ENCODE measurements around the gene TUBGCP3. TPM values are rescaled to one million over a fixed set of nuclear protein-coding genes. Genes with fewer than 3 reads are reported as not detected.

Gene TUBGCP3
- total RNA-seq, 1 experiment from 2014 or later = 37.3 TPM

DNA sequence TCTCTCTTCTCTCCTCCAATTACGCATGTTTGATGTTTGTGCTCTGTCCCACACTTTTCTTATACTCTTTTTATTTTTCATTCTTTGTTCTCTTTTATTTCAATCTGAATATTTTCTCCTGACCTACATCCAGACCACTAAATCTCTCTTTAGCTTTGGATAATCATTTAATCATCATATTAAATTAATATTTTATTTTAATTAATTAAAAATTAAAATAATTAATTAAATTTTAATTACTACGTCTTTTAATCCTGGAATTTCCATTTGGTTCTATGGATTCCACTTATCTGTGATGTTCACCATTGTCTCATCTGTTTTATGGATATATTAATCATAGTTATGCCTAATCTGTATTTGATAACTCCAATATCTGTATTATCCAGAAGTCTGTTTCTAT is 149.4 kb downstream of the TUBGCP3 start:
- Histone ChIP-seq H4K20me1 (ENCODE audit: control insufficient read depth, insufficient read depth, insufficient read length) (no peaks in the 10 kb centered on the region), H3K56ac (ENCODE audit: insufficient read length, low read depth, low read length) (no peak overlapping the region), H3K23ac (ENCODE audit: insufficient read length, low read depth, low read length) (no peak overlapping the region), H2BK12ac (ENCODE audit: insufficient read length, low read depth, low read length) (no peak overlapping the region), H2BK5ac (ENCODE audit: insufficient read length, low read length) (no peak overlapping the region), H3K79me1 (ENCODE audit: insufficient read depth, low read depth, low read length, poor library complexity, severe bottlenecking) (no peaks in the 10 kb centered on the region), H3T11ph (ENCODE audit: low read length) (no peak overlapping the region), H4K91ac (ENCODE audit: insufficient read length, low read depth, low read length) (no peak overlapping the region), H2BK15ac (ENCODE audit: low read depth, low read length) (no peak overlapping the region), H3K4me2 (ENCODE audit: insufficient read depth, insufficient read length, low read length) (no peak overlapping the region), H3K9me3 (ENCODE audit: control insufficient read depth, low read depth, low read length) (peaks cover 4% of the 10 kb centered on the region), H2AFZ (ENCODE audit: low read length) (no peak overlapping the region), H3K18ac (ENCODE audit: insufficient read length, low read depth, low read length) (no peak overlapping the region), H3K4me1 (ENCODE audit: insufficient read depth, low read length) (no peaks in the 10 kb centered on the region), H2AK5ac (ENCODE audit: insufficient read length, low read length) (no peak overlapping the region), H3K9ac (ENCODE audit: extremely low read depth, insufficient read length, low read length) (no peak overlapping the region), H3K23me2 (ENCODE audit: insufficient read length, low read depth, low read length, poor library complexity, severe bottlenecking) (no peaks in the 10 kb centered on the region), H2BK120ac (ENCODE audit: low read depth, low read length, poor library complexity, severe bottlenecking) (no peak overlapping the region), H2BK20ac (ENCODE audit: low read depth, low read length, poor library complexity, severe bottlenecking) (no peak overlapping the region), H3K27me3 (ENCODE audit: insufficient read depth, low read length) (no peaks in the 10 kb centered on the region), H4K8ac (replicated peaks; ENCODE audit: insufficient read length, low read depth, low read length) (no peak overlapping the region), H3K4ac (ENCODE audit: low read depth, low read length) (no peak overlapping the region), H3K14ac (ENCODE audit: insufficient read depth, low read length) (no peak overlapping the region), H3K79me2 (ENCODE audit: insufficient read depth, low read length) (no peaks in the 10 kb centered on the region), H3K27ac (ENCODE audit: insufficient read length, low read depth, low read length) (no peak overlapping the region), H4K5ac (ENCODE audit: insufficient read length, low read depth, low read length) (no peak overlapping the region)
- peaks cover 0 to 12% (median 8%) of the 10 kb centered on the region in 3 experiments; a peak in 4 of 7 replicates for H3K36me3 Mint-ChIP-seq (ENCODE audit: insufficient read depth in 1 of 3, low read depth in 3 of 3)
- DNase-seq = no peak
- WGBS (ENCODE audit: extremely low coverage, insufficient read length, low lambda C conversion rate) = no CpG with 5 or more reads among the region's 2 CpGs
- H3K4me1 Mint-ChIP-seq = peaks cover 7 to 9% of the 10 kb centered on the region in 2 experiments; a peak in 3 of 4 replicates
- TF ChIP-seq, protein P1, sequence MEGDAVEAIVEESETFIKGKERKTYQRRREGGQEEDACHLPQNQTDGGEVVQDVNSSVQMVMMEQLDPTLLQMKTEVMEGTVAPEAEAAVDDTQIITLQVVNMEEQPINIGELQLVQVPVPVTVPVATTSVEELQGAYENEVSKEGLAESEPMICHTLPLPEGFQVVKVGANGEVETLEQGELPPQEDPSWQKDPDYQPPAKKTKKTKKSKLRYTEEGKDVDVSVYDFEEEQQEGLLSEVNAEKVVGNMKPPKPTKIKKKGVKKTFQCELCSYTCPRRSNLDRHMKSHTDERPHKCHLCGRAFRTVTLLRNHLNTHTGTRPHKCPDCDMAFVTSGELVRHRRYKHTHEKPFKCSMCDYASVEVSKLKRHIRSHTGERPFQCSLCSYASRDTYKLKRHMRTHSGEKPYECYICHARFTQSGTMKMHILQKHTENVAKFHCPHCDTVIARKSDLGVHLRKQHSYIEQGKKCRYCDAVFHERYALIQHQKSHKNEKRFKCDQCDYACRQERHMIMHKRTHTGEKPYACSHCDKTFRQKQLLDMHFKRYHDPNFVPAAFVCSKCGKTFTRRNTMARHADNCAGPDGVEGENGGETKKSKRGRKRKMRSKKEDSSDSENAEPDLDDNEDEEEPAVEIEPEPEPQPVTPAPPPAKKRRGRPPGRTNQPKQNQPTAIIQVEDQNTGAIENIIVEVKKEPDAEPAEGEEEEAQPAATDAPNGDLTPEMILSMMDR (conservative IDR thresholded peaks at IDR 0.05) = no peak
- no peak overlapping the region for H3K4me3 Mint-ChIP-seq
- no peak overlapping the region for H3K27ac Mint-ChIP-seq
- peaks cover 48% of the 10 kb centered on the region for H3K27me3 Mint-ChIP-seq (ENCODE audit: low read depth)
- H3K9me3 Mint-ChIP-seq = peaks cover 20 to 31% of the 10 kb centered on the region in 2 experiments

Measured in H9 (cell line).